Measurements from ENCODE around the gene NR1D2. TPM values are rescaled to one million over a fixed set of nuclear protein-coding genes. Genes with fewer than 3 reads are reported as not detected.
A peak's percentile ranks its signal among the peaks of the same experiment; 100 is the strongest.

NR1D2 gene
- total RNA-seq, 3 donors from 2014 or later, result 26.2 to 43.8 (median 37.4) TPM

GRCh38 chr3:23941440-23941839 is 3.6 kb upstream of the NR1D2 start:
- intact Hi-C loops (cut with DNase I; ENCODE audit: low total_unique reads), result no loop called here
- no peaks in the 10 kb centered on the region for H3K4me1 ChIP-seq
- H3K4me3 ChIP-seq, result no peak overlapping the region
- no peak overlapping the region for H3K27ac ChIP-seq
- H3K9me3 ChIP-seq, result no peaks in the 10 kb centered on the region
- H3K36me3 ChIP-seq, result no peaks in the 10 kb centered on the region
- TF ChIP-seq CTCF (IDR thresholded peaks at IDR 0.05), result no peak
- TF ChIP-seq POLR2AphosphoS5 (IDR thresholded peaks at IDR 0.05), result no peak
- TF ChIP-seq POLR2A (IDR thresholded peaks at IDR 0.05), result no peak
- DNase-seq (ENCODE audit: low spot score in 2 of 2), result no peak
- H3K27me3 ChIP-seq, result no peaks in the 10 kb centered on the region

GRCh38 chr3:23942546-23942945 is 2.5 kb upstream of the NR1D2 start:
- intact Hi-C loops (cut with DNase I; ENCODE audit: low total_unique reads), result no loop called here
- Histone ChIP-seq H3K36me3 (no peaks in the 10 kb centered on the region), H3K4me3 (no peak overlapping the region), H3K27me3 (no peaks in the 10 kb centered on the region), H3K4me1 (peaks cover 0 to 7% of the 10 kb centered on the region in 2 donors), H3K27ac (no peak overlapping the region), H3K9me3 (no peaks in the 10 kb centered on the region)
- no peak for DNase-seq (ENCODE audit: low spot score in 2 of 2)
- TF ChIP-seq CTCF (IDR thresholded peaks at IDR 0.05), result no peak
- no peak for TF ChIP-seq POLR2AphosphoS5 (IDR thresholded peaks at IDR 0.05)
- TF ChIP-seq POLR2A (IDR thresholded peaks at IDR 0.05), result no peak

GRCh38 chr3:23944007-23944783 is 891 bp upstream of the NR1D2 start:
- H3K27ac ChIP-seq, result peak overlapping the region; percentile 99 to 100

GRCh38 chr3:23945663-23945912 is 502 bp downstream of the NR1D2 start:
- no peaks in the 10 kb centered on the region for H3K27me3 ChIP-seq
- peaks cover 0 to 20% of the 10 kb centered on the region in 2 donors for H3K4me1 ChIP-seq
- TF ChIP-seq CTCF (IDR thresholded peaks at IDR 0.05) (no peak), POLR2AphosphoS5 (IDR thresholded peaks at IDR 0.05) (peak in 1 of 3 donors; percentile 95)

More at GRCh38 chr3:23944007-23944783, 891 bp upstream of the NR1D2 start:
- TF ChIP-seq CTCF (IDR thresholded peaks at IDR 0.05), result no peak
- no peak for TF ChIP-seq POLR2A (IDR thresholded peaks at IDR 0.05)
- TF ChIP-seq POLR2AphosphoS5 (IDR thresholded peaks at IDR 0.05), result no peak
- DNase-seq (ENCODE audit: low spot score in 2 of 2), result no peak
- Histone ChIP-seq H3K4me1 (peaks cover 0 to 9% of the 10 kb centered on the region in 2 donors), H3K27me3 (no peaks in the 10 kb centered on the region), H3K36me3 (no peaks in the 10 kb centered on the region), H3K9me3 (no peaks in the 10 kb centered on the region), H3K4me3 (peak overlapping the region; percentile 67 to 93 (median 90))
- intact Hi-C loops (cut with DNase I; ENCODE audit: low total_unique reads), result no loop called here

GRCh38 chr3:23945913-23946687 is 1.0 kb downstream of the NR1D2 start:
- peaks cover 0 to 21% of the 10 kb centered on the region in 2 donors for H3K4me1 ChIP-seq
- no peaks in the 10 kb centered on the region for H3K27me3 ChIP-seq
- no peaks in the 10 kb centered on the region for H3K9me3 ChIP-seq
- intact Hi-C loops (cut with DNase I; ENCODE audit: low total_unique reads), result no loop called here
- no peaks in the 10 kb centered on the region for H3K36me3 ChIP-seq
- TF ChIP-seq POLR2AphosphoS5 (IDR thresholded peaks at IDR 0.05) (peak in 2 of 3 donors; percentile 80), CTCF (IDR thresholded peaks at IDR 0.05) (no peak), POLR2A (IDR thresholded peaks at IDR 0.05) (peak; percentile 16)
- peak; percentile 97 to 98 for DNase-seq (ENCODE audit: low spot score in 2 of 2)
- H3K27ac ChIP-seq, result peak overlapping the region; percentile 99 to 100
- peak overlapping the region; percentile 67 to 93 (median 90) for H3K4me3 ChIP-seq

More at GRCh38 chr3:23945663-23945912, 502 bp downstream of the NR1D2 start:
- DNase-seq (ENCODE audit: low spot score in 2 of 2), result no peak
- peak overlapping the region; percentile 67 to 93 (median 90) for H3K4me3 ChIP-seq
- peak overlapping the region; percentile 99 to 100 for H3K27ac ChIP-seq
- H3K36me3 ChIP-seq, result no peaks in the 10 kb centered on the region
- H3K9me3 ChIP-seq, result no peaks in the 10 kb centered on the region
- intact Hi-C loops (cut with DNase I; ENCODE audit: low total_unique reads), result no loop called here

Measured in breast epithelium (tissue), 4 donors.